Calu3 (cell line): ENCODE measurements around the gene PITPNB. TPM values are rescaled to one million over a fixed set of nuclear protein-coding genes. Genes with fewer than 3 reads are reported as not detected.

Source experiments
- BruUV-seq: library from RNA; stranded (reverse); fragments of 400-500 nt; replicated peaks from 2 replicates; lab custom pipeline; 2021; lab: Mats Ljungman, UMichigan
- CTCF ChIA-PET: fragments of 300-600 bp; sonication (Branson Sonifier 250); formaldehyde crosslinking; loops from one replicate; lab custom pipeline; 2022; ENCODE audit warnings: antibody characterized with exemption; lab: Charles Lee
- DNase-seq: peaks from one replicate; pipeline ENCODE4 v3.0.0; 2022
- H3K27ac Mint-ChIP-seq: one replicate; pipeline ENCODE4 v1.8.0; 2022; ENCODE audit warnings: mixed read lengths; ENCODE audit not compliant: unreplicated experiment
- H3K27me3 Mint-ChIP-seq: one replicate; pipeline ENCODE4 v1.8.0; 2022; ENCODE audit warnings: mixed read lengths; ENCODE audit not compliant: unreplicated experiment
- H3K36me3 Mint-ChIP-seq: one replicate; pipeline ENCODE4 v1.8.0; 2022; ENCODE audit warnings: mild to moderate bottlenecking, moderate library complexity, mixed read lengths; ENCODE audit not compliant: insufficient read depth, unreplicated experiment
- H3K4me1 Mint-ChIP-seq: one replicate; pipeline ENCODE4 v1.8.0; 2022; ENCODE audit warnings: mild to moderate bottlenecking, low read depth, mixed read lengths; ENCODE audit not compliant: unreplicated experiment
- H3K4me3 Mint-ChIP-seq: one replicate; pipeline ENCODE4 v1.8.0; 2022; ENCODE audit warnings: mild to moderate bottlenecking, low read depth, moderate library complexity, mixed read lengths; ENCODE audit not compliant: unreplicated experiment
- H3K9me3 Mint-ChIP-seq: one replicate; pipeline ENCODE4 v1.8.0; 2022; ENCODE audit warnings: low read depth, mixed read lengths; ENCODE audit not compliant: unreplicated experiment
- CTCF ChIP-seq: fragments of 200-600 bp; IDR thresholded peaks from one replicate; pipeline ENCODE4 v1.8.0; 2022; ENCODE audit warnings: antibody characterized with exemption; ENCODE audit not compliant: unreplicated experiment
- intact Hi-C: fragments of 100-400 bp; cut with micrococcal nuclease; formaldehyde crosslinking; loops from one replicate; pipeline ENCODE4 v1.10.0; 2022; ENCODE audit not compliant: unreplicated experiment
- total RNA-seq: library from RNA; stranded (reverse); gene quantifications from 2 replicates; pipeline ENCODE4 v1.2.3, GENCODE V29; 2022

PITPNB gene
- total RNA-seq, 1 experiment from 2014 or later: 136 TPM

GRCh38 chr22:27844656-27845591, 74.1 kb downstream of the PITPNB start:
- no peak for TF ChIP-seq CTCF
- no peaks in the 10 kb centered on the region for H3K27me3 Mint-ChIP-seq
- H3K4me3 Mint-ChIP-seq: no peak overlapping the region
- intact Hi-C loops: no loop called here
- no peak overlapping the region for H3K27ac Mint-ChIP-seq
- no TSS peak for BruUV-seq
- no peaks in the 10 kb centered on the region for H3K4me1 Mint-ChIP-seq
- no peak for DNase-seq
- CTCF ChIA-PET: interaction anchor here (0.6 to 0.7 kb wide), 2 partner anchors 22 to 72 kb away, joined by 4 read pairs; no protein-coding TSS in a partner anchor
- H3K9me3 Mint-ChIP-seq: no peaks in the 10 kb centered on the region
- peaks cover 38% of the 10 kb centered on the region for H3K36me3 Mint-ChIP-seq

GRCh38 chr22:27844256-27844655, 74.8 kb downstream of the PITPNB start:
- H3K4me1 Mint-ChIP-seq: no peaks in the 10 kb centered on the region
- no peaks in the 10 kb centered on the region for H3K9me3 Mint-ChIP-seq
- CTCF ChIA-PET: no interaction called here
- no peak overlapping the region for H3K27ac Mint-ChIP-seq
- H3K27me3 Mint-ChIP-seq: no peaks in the 10 kb centered on the region
- no peak overlapping the region for H3K4me3 Mint-ChIP-seq
- TF ChIP-seq CTCF: no peak
- intact Hi-C loops: no loop called here
- DNase-seq: no peak
- no TSS peak for BruUV-seq
- H3K36me3 Mint-ChIP-seq: peaks cover 32% of the 10 kb centered on the region

- Mint-ChIP-seq H3K4me1 (no peaks in the 10 kb centered on the region), H3K27ac (peak overlapping the region; percentile 58), H3K27me3 (no peaks in the 10 kb centered on the region), H3K9me3 (no peaks in the 10 kb centered on the region), H3K36me3 (peaks cover 25% of the 10 kb centered on the region), H3K4me3 (no peak overlapping the region)
- CTCF ChIA-PET: no interaction called here
- intact Hi-C loops: no loop called here
- no peak for TF ChIP-seq CTCF
- DNase-seq: no peak
- no TSS peak for BruUV-seq
These were observed 75.6 kb downstream of the PITPNB start for GRCh38 chr22:27843441-27843840.

GRCh38 chr22:27842669-27843431, 76.2 kb downstream of the PITPNB start:
- CTCF ChIA-PET: no interaction called here
- Mint-ChIP-seq H3K4me1 (no peaks in the 10 kb centered on the region), H3K27ac (peak overlapping the region; percentile 58), H3K27me3 (no peaks in the 10 kb centered on the region), H3K36me3 (peaks cover 19% of the 10 kb centered on the region), H3K4me3 (no peak overlapping the region), H3K9me3 (no peaks in the 10 kb centered on the region)
- no TSS peak for BruUV-seq
- no peak for DNase-seq
- TF ChIP-seq CTCF: no peak
- intact Hi-C loops: no loop called here
